Smooth muscle cell (in vitro differentiated cells): Measurements from ENCODE around the gene ME2. TPM values are rescaled to one million over a fixed set of nuclear protein-coding genes. Genes with fewer than 3 reads are reported as not detected.

Experiments used
- DNase-seq: peaks from one replicate; lab custom pipeline; 2025; ENCODE audit not compliant: unreplicated experiment; lab: John Stamatoyannopoulos, UW
- H2AFZ ChIP-seq: fragments of 200-600 bp; sonication (generic); 2 replicates; pipeline ENCODE4 v1.6.0; 2016; ENCODE audit warnings: antibody characterized with exemption, low read depth, mild to moderate bottlenecking
- H3F3A ChIP-seq: fragments of 200-600 bp; sonication (generic); 2 replicates; pipeline ENCODE4 v1.6.0; 2017; ENCODE audit warnings: antibody characterized with exemption, low read depth
- H3K27ac ChIP-seq: fragments of 200-600 bp; sonication (generic); 2 replicates; pipeline ENCODE4 v1.5.1; 2016; ENCODE audit warnings: low read depth, mild to moderate bottlenecking
- H3K27me3 ChIP-seq: fragments of 200-600 bp; sonication (generic); 2 replicates; pipeline ENCODE4 v1.6.1; 2016; ENCODE audit warnings: low read depth, mild to moderate bottlenecking
- H3K36me3 ChIP-seq: fragments of 200-600 bp; sonication (generic); 2 replicates; pipeline ENCODE4 v1.5.1; 2016; ENCODE audit warnings: low read depth
- H3K4me1 ChIP-seq: fragments of 200-600 bp; sonication (generic); 2 replicates; pipeline ENCODE4 v1.5.1; 2016; ENCODE audit warnings: low read depth
- H3K4me2 ChIP-seq: fragments of 200-600 bp; sonication (generic); 2 replicates; pipeline ENCODE4 v1.6.0; 2016; ENCODE audit warnings: mild to moderate bottlenecking
- H3K4me3 ChIP-seq: fragments of 200-600 bp; sonication (generic); 2 replicates; pipeline ENCODE4 v1.5.1; 2016; ENCODE audit warnings: mild to moderate bottlenecking
- H3K79me2 ChIP-seq: fragments of 200-600 bp; sonication (generic); 2 replicates; pipeline ENCODE4 v1.6.0; 2016; ENCODE audit warnings: low read depth, mild to moderate bottlenecking
- H3K9ac ChIP-seq: fragments of 200-600 bp; sonication (generic); 2 replicates; pipeline ENCODE4 v1.6.0; 2016; ENCODE audit warnings: low read depth
- H3K9me3 ChIP-seq: fragments of 200-600 bp; sonication (generic); replicated peaks from 2 replicates; pipeline ENCODE4 v1.5.1; 2016; ENCODE audit warnings: low read depth
- H4K20me1 ChIP-seq: fragments of 200-600 bp; sonication (generic); 2 replicates; pipeline ENCODE4 v1.6.0; 2016; ENCODE audit warnings: low read depth
- CTCF ChIP-seq: fragments of 200-600 bp; sonication (generic); IDR thresholded peaks from 2 replicates; pipeline ENCODE4 v1.5.1; 2017; ENCODE audit warnings: borderline replicate concordance, mild to moderate bottlenecking, antibody characterized with exemption; ENCODE audit not compliant: insufficient read depth, poor library complexity, severe bottlenecking
- WGBS: methylation state at CpG from one replicate; pipeline ENCODE4 v1.1.7; 2016; ENCODE audit warnings: low lambda C conversion rate; 5-methylcytosine and 5-hydroxymethylcytosine counted together
- polyA plus RNA-seq: library from polyadenylated mRNA; unstranded; fragments of >200 nt; fragmentation: Nextera tagmentation; extraction: Ambion mirVana; gene quantifications from 2 replicates; pipeline ENCODE4 v1.2.1, GENCODE V29; 2016
- total RNA-seq: library from RNA; depleted of rRNA; stranded (reverse); fragments of >200 nt; gene quantifications from 2 replicates; pipeline ENCODE4 v1.2.3, GENCODE V29; 2014

The ME2 gene
- total and polyA plus RNA-seq, 2 experiments from 2014 or later, result 20.2 to 47.9 TPM

- 97% methylated on average over 7 of the region's 7 CpGs for WGBS
- H3K79me2 ChIP-seq, result peaks cover 76% of the 10 kb centered on the region
- H3F3A ChIP-seq, result no peaks in the 10 kb centered on the region
Observed at GRCh38 chr18:50886929-50887328, 8.0 kb downstream of the ME2 start.

GRCh38 chr18:50895350-50896045 lies 16.6 kb downstream of the ME2 start:
- no peak for DNase-seq
- WGBS, result 91% methylated on average over 4 of the region's 4 CpGs
- no peaks in the 10 kb centered on the region for H3K36me3 ChIP-seq
- no peaks in the 10 kb centered on the region for H4K20me1 ChIP-seq
- H3K27me3 ChIP-seq, result no peaks in the 10 kb centered on the region
- H3F3A ChIP-seq, result no peaks in the 10 kb centered on the region
- no peak overlapping the region for H3K9ac ChIP-seq
- H2AFZ ChIP-seq, result no peak overlapping the region
- H3K4me2 ChIP-seq, result no peak overlapping the region
- no peak overlapping the region for H3K4me3 ChIP-seq
- no peak overlapping the region for H3K27ac ChIP-seq
- H3K4me1 ChIP-seq, result no peaks in the 10 kb centered on the region
- no peaks in the 10 kb centered on the region for H3K9me3 ChIP-seq
- H3K79me2 ChIP-seq, result peaks cover 19% of the 10 kb centered on the region
- no peak for TF ChIP-seq CTCF

More at GRCh38 chr18:50886929-50887328, 8.0 kb downstream of the ME2 start:
- no peak overlapping the region for H2AFZ ChIP-seq
- no peak for TF ChIP-seq CTCF
- no peaks in the 10 kb centered on the region for H3K27me3 ChIP-seq
- no peaks in the 10 kb centered on the region for H3K9me3 ChIP-seq
- no peaks in the 10 kb centered on the region for H3K36me3 ChIP-seq
- H3K9ac ChIP-seq, result no peak overlapping the region
- no peak overlapping the region for H3K27ac ChIP-seq
- no peaks in the 10 kb centered on the region for H3K4me1 ChIP-seq
- peaks cover 3% of the 10 kb centered on the region for H4K20me1 ChIP-seq
- no peak overlapping the region for H3K4me2 ChIP-seq
- H3K4me3 ChIP-seq, result no peak overlapping the region
- DNase-seq, result no peak

GRCh38 chr18:50896093-50896492 lies 17.2 kb downstream of the ME2 start:
- H3K4me1 ChIP-seq, result no peaks in the 10 kb centered on the region
- peaks cover 16% of the 10 kb centered on the region for H3K79me2 ChIP-seq
- no peak overlapping the region for H3K9ac ChIP-seq
- TF ChIP-seq CTCF, result no peak
- no peak overlapping the region for H3K27ac ChIP-seq
- no peak overlapping the region for H3K4me2 ChIP-seq
- no peaks in the 10 kb centered on the region for H3K27me3 ChIP-seq
- no peaks in the 10 kb centered on the region for H3K9me3 ChIP-seq
- H2AFZ ChIP-seq, result no peak overlapping the region
- H3F3A ChIP-seq, result no peaks in the 10 kb centered on the region
- no peak overlapping the region for H3K4me3 ChIP-seq
- H4K20me1 ChIP-seq, result no peaks in the 10 kb centered on the region
- H3K36me3 ChIP-seq, result no peaks in the 10 kb centered on the region
- no peak for DNase-seq
- WGBS, result 98% methylated on average over 1 of the region's 1 CpG

GRCh38 chr18:50898919-50899318 lies 20.0 kb downstream of the ME2 start:
- Histone ChIP-seq H3K79me2 (no peaks in the 10 kb centered on the region), H3K9ac (no peak overlapping the region), H3K27me3 (no peaks in the 10 kb centered on the region), H3K9me3 (no peaks in the 10 kb centered on the region), H3K4me3 (no peak overlapping the region), H3K4me1 (no peaks in the 10 kb centered on the region), H3K36me3 (no peaks in the 10 kb centered on the region), H3K27ac (no peak overlapping the region), H3K4me2 (no peak overlapping the region), H4K20me1 (no peaks in the 10 kb centered on the region), H2AFZ (no peak overlapping the region), H3F3A (no peaks in the 10 kb centered on the region)
- WGBS, result 98% methylated on average over 2 of the region's 2 CpGs
- no peak for DNase-seq
- no peak for TF ChIP-seq CTCF
